ENCODE measurements around the gene ACACB. TPM values are rescaled to one million over a fixed set of nuclear protein-coding genes. Genes with fewer than 3 reads are reported as not detected.
"Not testable (repeated sequence)": the region's sequence is repeated elsewhere in the genome, so short reads cannot be mapped to it uniquely, and the experiment has no call there.

ACACB gene
- total RNA-seq, 1 experiment from 2014 or later = 2.6 TPM

DNA sequence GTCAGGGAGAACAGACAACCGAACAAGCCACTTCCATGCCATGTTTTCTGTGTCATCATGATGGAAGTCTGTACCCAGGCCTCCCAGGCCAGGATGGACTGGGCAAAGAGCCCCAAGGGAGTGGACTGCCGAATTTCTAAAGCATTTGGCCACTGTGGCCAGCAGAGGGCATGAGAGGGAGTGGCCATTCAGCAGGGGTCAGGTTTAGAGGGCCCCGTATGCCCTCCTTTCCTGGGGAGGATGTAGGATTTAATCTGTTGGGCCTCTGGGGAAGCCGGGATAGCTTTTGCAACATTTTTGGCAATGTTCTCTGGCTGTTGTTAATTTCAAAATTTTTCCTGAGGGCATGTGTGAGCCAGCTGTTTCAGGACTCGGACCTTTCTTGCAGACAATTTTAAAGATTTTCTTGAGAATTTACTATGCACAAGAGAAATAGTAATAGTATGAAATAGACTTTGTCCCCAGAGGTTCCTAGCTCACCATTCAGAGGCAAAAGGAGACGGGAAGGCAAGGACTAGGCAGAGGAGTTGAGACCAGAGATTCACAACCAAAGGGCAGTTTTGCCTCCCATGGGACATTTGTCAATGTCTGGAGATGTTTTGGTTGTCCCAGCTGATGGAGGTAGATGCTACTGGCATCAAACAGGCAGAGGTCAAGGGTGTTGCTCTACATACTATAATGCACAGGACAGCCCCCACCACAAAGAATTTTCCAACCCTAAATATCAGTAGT lies 18.0 kb downstream of the ACACB start:
- no peak for DNase-seq (ENCODE audit: low spot score)
- in situ Hi-C loops (cut with HindIII; ENCODE audit: low sequenced_read_pairs) = no loop called here

- in situ Hi-C loops (cut with HindIII; ENCODE audit: low sequenced_read_pairs) = no loop called here
- DNase-seq (ENCODE audit: low spot score) = no peak
Observed at GRCh38 chr12:109137055-109137454, 20.7 kb downstream of the ACACB start.

DNA sequence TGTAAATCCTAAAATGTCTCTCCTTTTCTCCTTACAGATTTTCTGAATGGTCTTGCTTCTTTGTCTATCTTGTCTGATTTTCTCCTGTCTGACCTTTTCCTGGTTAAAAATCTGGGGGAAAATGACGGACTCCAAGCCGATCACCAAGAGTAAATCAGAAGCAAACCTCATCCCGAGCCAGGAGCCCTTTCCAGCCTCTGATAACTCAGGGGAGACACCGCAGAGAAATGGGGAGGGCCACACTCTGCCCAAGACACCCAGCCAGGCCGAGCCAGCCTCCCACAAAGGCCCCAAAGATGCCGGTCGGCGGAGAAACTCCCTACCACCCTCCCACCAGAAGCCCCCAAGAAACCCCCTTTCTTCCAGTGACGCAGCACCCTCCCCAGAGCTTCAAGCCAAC lies 23.0 kb downstream of the ACACB start:
- DNase-seq (ENCODE audit: low spot score) = no peak
- in situ Hi-C loops (cut with HindIII; ENCODE audit: low sequenced_read_pairs) = no loop called here

- no peak for DNase-seq (ENCODE audit: low spot score)
- in situ Hi-C loops (cut with HindIII; ENCODE audit: low sequenced_read_pairs) = no loop called here
Observed at GRCh38 chr12:109139791-109140190, 23.4 kb downstream of the ACACB start.

GRCh38 chr12:109140560-109140959 lies 24.2 kb downstream of the ACACB start:
- DNase-seq (ENCODE audit: low spot score) = no peak
- in situ Hi-C loops (cut with HindIII; ENCODE audit: low sequenced_read_pairs) = no loop called here

GRCh38 chr12:109144224-109144623 lies 27.8 kb downstream of the ACACB start:
- in situ Hi-C loops (cut with HindIII; ENCODE audit: low sequenced_read_pairs) = no loop called here
- DNase-seq (ENCODE audit: low spot score) = no peak

GRCh38 chr12:109147126-109147525 lies 30.7 kb downstream of the ACACB start:
- in situ Hi-C loops (cut with HindIII; ENCODE audit: low sequenced_read_pairs); DNase-seq (ENCODE audit: low spot score): not testable (repeated sequence)

- in situ Hi-C loops (cut with HindIII; ENCODE audit: low sequenced_read_pairs) = no loop called here
- no peak for DNase-seq (ENCODE audit: low spot score)
Observed at GRCh38 chr12:109147954-109148353, 31.6 kb downstream of the ACACB start.

DNA sequence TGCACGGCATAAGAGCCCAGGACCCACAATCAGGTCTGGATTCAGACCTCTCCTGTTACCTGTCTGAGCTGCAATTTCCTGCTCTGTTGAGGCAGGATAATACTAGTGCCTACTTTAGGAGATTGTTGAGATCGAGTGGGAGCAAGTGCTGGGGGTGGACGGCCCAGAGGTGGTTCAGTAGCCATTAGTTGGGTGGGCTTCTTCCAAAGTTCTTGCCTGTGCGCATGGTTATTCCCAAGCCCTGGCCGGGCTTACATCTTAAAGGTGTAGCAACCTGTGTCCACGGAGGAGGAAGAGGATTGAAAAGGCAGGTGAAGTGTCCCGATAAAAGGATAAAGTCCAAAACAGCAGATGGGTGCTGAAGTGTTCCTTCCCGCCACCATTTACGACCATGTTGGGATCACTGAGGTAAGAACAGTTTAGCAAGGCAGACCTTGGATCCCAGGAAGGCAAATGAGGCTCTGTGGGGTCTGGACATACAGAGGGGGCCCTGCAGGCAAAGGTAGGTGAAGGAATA lies 33.8 kb downstream of the ACACB start:
- in situ Hi-C loops (cut with HindIII; ENCODE audit: low sequenced_read_pairs) = no loop called here
- no peak for DNase-seq (ENCODE audit: low spot score)

DNA sequence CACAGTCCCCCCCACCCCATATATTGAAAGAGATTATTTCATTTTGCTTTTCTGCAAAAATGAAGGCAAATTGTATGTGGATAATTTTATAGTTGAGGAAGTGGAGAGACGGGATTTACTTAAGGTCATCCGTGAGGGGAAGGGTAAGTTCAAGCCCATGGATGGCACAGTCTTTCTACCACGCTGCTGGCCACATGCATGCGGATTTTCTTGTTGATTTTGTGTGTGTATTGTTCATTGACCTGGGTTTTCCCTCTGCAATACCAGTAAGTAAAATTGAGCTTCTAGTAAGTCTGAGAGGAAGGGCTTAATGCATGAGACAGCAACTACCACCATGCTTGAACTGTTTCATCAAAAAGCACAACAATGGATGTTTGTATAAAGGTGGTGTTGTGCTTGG lies 35.1 kb downstream of the ACACB start:
- in situ Hi-C loops (cut with HindIII; ENCODE audit: low sequenced_read_pairs) = no loop called here
- no peak for DNase-seq (ENCODE audit: low spot score)

GRCh38 chr12:109153821-109154441 lies 37.5 kb downstream of the ACACB start:
- in situ Hi-C loops (cut with HindIII; ENCODE audit: low sequenced_read_pairs) = no loop called here
- DNase-seq (ENCODE audit: low spot score) = no peak

DNA sequence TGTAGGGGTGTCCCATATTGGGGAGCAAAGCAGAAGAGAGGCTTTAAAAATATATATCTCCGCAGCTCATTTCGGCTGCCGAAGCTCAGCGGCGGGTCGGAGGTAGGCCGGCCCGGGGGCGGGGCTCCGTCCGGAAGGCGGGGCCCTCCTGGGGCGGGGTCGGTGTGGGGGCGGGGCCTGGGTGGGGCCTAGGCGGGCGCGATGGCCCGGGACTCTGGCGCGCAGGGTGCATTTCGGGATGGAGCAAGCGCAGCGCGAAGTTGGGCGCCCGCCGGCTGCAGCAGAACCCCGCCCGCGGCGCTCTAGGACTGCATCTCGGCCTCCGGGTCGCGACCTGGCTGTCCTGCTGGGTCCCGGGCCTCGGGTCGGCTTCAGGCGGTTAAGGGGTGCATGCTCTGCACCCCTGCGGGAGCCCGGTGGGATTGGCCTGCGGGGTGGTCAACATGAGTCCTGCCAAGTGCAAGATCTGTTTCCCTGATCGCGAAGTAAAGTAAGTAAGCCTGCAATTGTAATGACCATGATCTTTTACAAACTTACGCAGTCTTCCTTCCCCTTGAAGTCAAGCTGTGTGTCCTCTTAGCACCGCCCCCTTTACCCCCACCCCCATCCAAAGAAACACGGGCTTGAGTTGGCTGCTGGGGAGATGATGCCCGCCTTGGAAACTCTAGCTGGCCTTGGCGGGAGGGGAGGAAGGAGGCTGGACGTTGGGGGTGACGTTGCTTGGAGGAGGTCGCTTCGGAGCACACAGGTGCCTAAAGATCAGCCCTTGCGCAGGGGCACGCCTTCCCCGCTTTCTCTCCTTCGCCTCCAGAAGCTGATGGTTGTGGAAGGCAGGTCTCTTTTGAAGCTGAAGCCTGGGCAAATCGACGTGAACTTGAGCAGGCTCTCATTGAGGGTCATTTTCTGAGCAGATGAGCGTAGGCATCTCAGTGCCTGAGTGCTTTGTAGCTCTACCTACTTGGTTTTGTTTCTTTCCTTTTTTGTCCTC lies 38.4 kb downstream of the ACACB start:
- in situ Hi-C loops (cut with HindIII; ENCODE audit: low sequenced_read_pairs) = no loop called here
- DNase-seq (ENCODE audit: low spot score) = peak; percentile 86

- DNase-seq (ENCODE audit: low spot score) = no peak
- in situ Hi-C loops (cut with HindIII; ENCODE audit: low sequenced_read_pairs) = no loop called here
Observed at GRCh38 chr12:109156036-109156435, 39.6 kb downstream of the ACACB start.

GRCh38 chr12:109156586-109156985 lies 40.2 kb downstream of the ACACB start:
- DNase-seq (ENCODE audit: low spot score) = no peak
- in situ Hi-C loops (cut with HindIII; ENCODE audit: low sequenced_read_pairs) = no loop called here

DNA sequence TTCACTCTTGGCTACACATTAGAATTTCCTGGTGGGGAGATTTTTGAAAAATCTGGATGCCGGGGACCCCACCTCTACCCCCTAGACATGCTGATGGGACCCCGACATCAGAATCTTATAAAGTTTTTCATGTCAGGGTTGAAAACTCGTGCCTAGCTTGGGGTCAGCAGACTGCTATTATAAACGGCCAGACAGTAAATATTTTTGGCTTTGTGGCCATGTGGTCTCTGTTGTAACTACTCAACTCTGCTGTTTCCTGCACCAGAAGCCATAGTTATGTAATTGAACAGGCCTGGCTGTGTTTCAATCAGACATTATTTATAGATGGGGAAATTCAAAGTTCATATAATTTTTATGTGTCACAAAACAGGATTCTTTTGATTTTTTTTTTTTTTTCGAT lies 41.6 kb downstream of the ACACB start:
- DNase-seq (ENCODE audit: low spot score) = no peak
- in situ Hi-C loops (cut with HindIII; ENCODE audit: low sequenced_read_pairs) = no loop called here

GRCh38 chr12:109160433-109160832 lies 44.0 kb downstream of the ACACB start:
- in situ Hi-C loops (cut with HindIII; ENCODE audit: low sequenced_read_pairs) = no loop called here
- DNase-seq (ENCODE audit: low spot score) = peak; percentile 42

DNA sequence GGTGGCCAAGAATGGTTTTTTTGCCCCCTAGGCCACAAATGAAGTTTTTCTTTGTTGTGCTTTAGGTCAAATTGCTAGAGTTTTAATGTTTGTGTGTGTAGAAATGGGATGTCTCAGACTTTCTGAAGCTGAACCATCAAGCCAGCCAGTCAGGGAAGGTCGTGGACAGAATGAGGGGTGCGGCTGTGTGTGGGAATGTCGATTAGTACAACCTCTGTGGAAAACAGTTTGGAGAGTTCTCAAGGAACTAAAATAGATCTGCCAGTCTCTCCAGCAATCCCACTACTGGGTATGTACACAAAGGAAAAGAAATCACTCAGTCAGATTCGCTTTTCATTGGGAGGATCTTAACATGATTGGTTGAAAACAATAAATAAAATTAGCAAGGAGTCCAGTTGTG lies 44.5 kb downstream of the ACACB start:
- in situ Hi-C loops (cut with HindIII; ENCODE audit: low sequenced_read_pairs) = no loop called here
- DNase-seq (ENCODE audit: low spot score) = no peak

- no peak for DNase-seq (ENCODE audit: low spot score)
- in situ Hi-C loops (cut with HindIII; ENCODE audit: low sequenced_read_pairs) = no loop called here
Observed at GRCh38 chr12:109162551-109162950, 46.2 kb downstream of the ACACB start.

- DNase-seq (ENCODE audit: low spot score) = no peak
- in situ Hi-C loops (cut with HindIII; ENCODE audit: low sequenced_read_pairs) = no loop called here
Observed at GRCh38 chr12:109163167-109163566, 46.8 kb downstream of the ACACB start.

GRCh38 chr12:109165599-109165998 lies 49.2 kb downstream of the ACACB start:
- in situ Hi-C loops (cut with HindIII; ENCODE audit: low sequenced_read_pairs) = no loop called here
- no peak for DNase-seq (ENCODE audit: low spot score)
